ENCODE data around the gene ANKS6. TPM values are rescaled to one million over a fixed set of nuclear protein-coding genes. Genes with fewer than 3 reads are reported as not detected.

Gene ANKS6
- total RNA-seq, 1 donor from 2014 or later: 11.1 TPM

DNA sequence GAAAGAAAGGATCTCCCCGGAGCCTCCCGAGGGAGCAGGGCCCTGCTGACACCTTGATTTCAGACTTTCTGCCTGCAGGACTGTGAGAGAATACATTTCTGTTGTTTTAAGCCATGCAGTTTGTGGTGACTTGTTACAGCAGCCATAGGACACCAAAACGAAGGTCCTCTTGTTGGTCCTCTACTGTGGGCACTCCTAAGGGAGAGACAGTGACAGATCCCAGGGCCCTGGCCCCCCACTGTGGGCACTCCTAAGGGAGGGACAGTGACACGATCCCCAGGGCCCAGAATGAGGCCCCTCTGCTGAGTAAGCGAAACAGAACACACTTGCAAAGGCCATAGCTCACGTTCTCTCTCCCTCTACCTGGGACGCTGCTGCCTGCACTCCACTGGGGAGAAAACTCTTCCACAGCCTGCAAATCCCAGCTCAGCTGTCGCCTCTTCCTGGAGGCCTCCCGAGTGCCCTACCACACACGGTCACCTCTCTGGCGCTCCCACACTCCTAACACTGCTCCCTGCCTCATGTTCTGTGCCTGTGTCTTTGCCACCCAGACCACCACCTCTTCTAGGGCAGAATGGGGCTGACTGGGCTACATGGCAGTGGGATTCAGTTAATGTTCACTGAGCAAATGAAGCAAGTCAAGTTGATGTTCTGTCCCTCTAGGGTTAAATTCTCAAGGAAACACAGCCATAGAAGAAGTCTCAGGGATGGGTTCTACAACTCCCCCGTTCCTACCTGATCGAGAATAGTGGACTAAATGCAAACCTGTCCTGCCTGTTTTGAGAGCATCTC lies 23.8 kb downstream of the ANKS6 start:
- no peak overlapping the region for H3K4me3 Mint-ChIP-seq
- no peaks in the 10 kb centered on the region for H3K27me3 Mint-ChIP-seq (ENCODE audit: insufficient read depth)
- no peak overlapping the region for H3K27ac Mint-ChIP-seq
- H3K9me3 Mint-ChIP-seq: no peaks in the 10 kb centered on the region
- no peaks in the 10 kb centered on the region for H3K4me1 Mint-ChIP-seq (ENCODE audit: low read depth)
- no peak for DNase-seq (ENCODE audit: low spot score)
- H3K36me3 Mint-ChIP-seq (ENCODE audit: low read depth): no peaks in the 10 kb centered on the region
- intact Hi-C loops (cut with micrococcal nuclease): loop anchor here (10.0 kb wide), 1 partner anchor 228 kb away; no protein-coding TSS in a partner anchor

DNA sequence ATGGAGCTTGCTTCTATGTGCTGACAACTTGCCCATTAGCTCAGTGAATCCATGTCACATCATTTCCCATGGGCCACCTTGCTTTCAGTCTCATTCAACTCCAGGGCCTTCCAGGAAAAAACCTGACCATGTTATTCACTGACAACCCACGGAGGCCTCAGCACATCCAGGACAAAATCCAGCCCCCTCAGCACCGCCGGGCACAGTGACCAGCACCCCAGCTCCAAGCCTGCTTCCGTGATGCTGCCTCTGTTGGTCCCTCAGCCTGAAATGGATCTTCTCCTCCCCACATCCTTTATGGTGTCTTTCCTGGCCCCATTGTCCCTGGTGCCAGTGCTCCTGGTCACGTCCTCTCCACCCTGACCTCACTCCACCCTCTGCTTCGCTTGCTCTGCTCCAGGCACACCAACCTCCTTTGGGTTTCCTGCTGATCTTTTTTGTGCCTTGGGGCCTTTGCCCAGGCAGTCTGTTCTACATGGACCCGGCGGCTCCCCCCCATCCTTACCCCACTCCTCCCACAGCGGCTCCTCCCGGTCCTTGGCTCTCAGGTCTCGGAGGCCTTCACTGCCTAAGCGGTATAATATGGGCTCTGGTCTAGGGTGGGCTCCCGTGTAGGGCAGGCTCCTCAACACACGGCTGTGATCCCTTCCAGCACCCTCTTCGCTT lies 25.0 kb downstream of the ANKS6 start:
- no peak overlapping the region for H3K27ac Mint-ChIP-seq

DNA sequence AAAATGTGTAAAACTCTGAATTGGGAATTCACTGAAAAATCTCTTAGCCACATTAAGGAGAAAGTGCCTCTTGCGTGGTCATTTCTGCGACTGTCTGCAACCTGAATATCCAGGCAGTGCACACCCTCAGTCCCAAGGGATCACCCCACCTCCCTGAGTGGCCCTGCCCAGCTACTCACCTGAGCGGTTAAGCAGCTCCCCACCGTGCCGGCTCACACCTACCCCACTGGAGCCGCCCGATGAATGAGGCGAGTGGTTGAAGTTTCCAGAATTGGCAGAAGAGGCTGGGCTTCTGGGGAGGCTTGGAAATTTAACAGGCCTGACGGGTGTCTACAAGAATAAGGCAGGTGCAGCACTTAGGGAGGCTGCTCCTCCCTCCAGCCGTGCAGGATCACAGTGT lies 25.6 kb downstream of the ANKS6 start:
- no peaks in the 10 kb centered on the region for H3K36me3 Mint-ChIP-seq (ENCODE audit: low read depth)
- H3K27ac Mint-ChIP-seq: no peak overlapping the region
- no peaks in the 10 kb centered on the region for H3K9me3 Mint-ChIP-seq
- no peak for DNase-seq (ENCODE audit: low spot score)
- H3K4me3 Mint-ChIP-seq: no peak overlapping the region
- H3K27me3 Mint-ChIP-seq (ENCODE audit: insufficient read depth): no peaks in the 10 kb centered on the region
- H3K4me1 Mint-ChIP-seq (ENCODE audit: low read depth): no peaks in the 10 kb centered on the region
- intact Hi-C loops (cut with micrococcal nuclease): loop anchor here (10.0 kb wide), 1 partner anchor 226 kb away; no protein-coding TSS in a partner anchor

More for the DNA sequence above, 25.0 kb downstream of the ANKS6 start:
- intact Hi-C loops (cut with micrococcal nuclease): loop anchor here (10.0 kb wide), 1 partner anchor 227 kb away; no protein-coding TSS in a partner anchor
- Mint-ChIP-seq H3K4me1 (ENCODE audit: low read depth) (no peaks in the 10 kb centered on the region), H3K4me3 (no peak overlapping the region), H3K9me3 (no peaks in the 10 kb centered on the region), H3K36me3 (ENCODE audit: low read depth) (no peaks in the 10 kb centered on the region), H3K27me3 (ENCODE audit: insufficient read depth) (no peaks in the 10 kb centered on the region)
- DNase-seq (ENCODE audit: low spot score): no peak

DNA sequence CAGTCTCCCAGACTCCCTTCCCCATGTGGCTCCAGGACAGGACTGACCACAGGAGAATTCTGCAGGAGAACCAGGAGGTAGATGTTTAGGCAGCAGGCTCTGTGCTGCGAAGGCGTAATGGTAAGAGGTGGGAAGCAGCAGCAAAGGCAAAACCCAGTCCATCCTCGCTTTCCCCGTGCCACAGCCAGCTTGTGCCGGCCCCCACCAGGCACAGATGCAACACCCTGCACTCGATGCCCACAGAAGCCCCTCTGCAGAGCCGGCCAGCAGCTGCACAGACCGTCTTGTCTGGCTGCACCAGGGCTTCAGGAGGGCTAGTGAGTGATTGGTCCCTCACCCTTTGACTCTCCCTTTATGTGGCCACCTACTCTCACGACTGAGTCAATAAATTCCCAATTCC lies 28.0 kb downstream of the ANKS6 start:
- Mint-ChIP-seq H3K4me3 (no peak overlapping the region), H3K36me3 (ENCODE audit: low read depth) (no peaks in the 10 kb centered on the region), H3K27me3 (ENCODE audit: insufficient read depth) (no peaks in the 10 kb centered on the region), H3K27ac (no peak overlapping the region), H3K9me3 (no peaks in the 10 kb centered on the region), H3K4me1 (ENCODE audit: low read depth) (no peaks in the 10 kb centered on the region)
- intact Hi-C loops (cut with micrococcal nuclease): no loop called here
- no peak for DNase-seq (ENCODE audit: low spot score)

DNA sequence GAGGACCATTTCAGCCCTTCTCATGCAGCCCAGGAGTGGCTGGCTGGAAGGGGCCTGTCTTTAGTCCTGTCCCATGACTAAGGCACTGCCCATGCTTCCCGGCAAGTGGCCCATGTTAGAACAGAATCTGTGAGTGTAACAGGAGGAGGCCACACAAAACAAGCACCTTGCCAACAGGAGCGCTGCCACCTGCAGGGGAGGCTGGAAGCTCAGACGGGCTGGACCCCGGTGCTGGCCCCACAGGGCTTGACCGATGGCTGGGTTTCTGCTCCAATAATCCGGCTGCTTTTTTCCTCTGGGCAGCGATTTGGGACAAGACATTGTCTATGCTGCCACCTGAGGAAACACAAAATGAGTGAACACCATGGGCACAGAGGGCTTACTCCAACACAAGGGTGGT lies 28.4 kb downstream of the ANKS6 start:
- H3K9me3 Mint-ChIP-seq: no peaks in the 10 kb centered on the region
- intact Hi-C loops (cut with micrococcal nuclease): no loop called here
- DNase-seq (ENCODE audit: low spot score): no peak
- H3K36me3 Mint-ChIP-seq (ENCODE audit: low read depth): no peaks in the 10 kb centered on the region
- no peak overlapping the region for H3K4me3 Mint-ChIP-seq
- no peak overlapping the region for H3K27ac Mint-ChIP-seq
- H3K27me3 Mint-ChIP-seq (ENCODE audit: insufficient read depth): no peaks in the 10 kb centered on the region
- no peaks in the 10 kb centered on the region for H3K4me1 Mint-ChIP-seq (ENCODE audit: low read depth)

DNA sequence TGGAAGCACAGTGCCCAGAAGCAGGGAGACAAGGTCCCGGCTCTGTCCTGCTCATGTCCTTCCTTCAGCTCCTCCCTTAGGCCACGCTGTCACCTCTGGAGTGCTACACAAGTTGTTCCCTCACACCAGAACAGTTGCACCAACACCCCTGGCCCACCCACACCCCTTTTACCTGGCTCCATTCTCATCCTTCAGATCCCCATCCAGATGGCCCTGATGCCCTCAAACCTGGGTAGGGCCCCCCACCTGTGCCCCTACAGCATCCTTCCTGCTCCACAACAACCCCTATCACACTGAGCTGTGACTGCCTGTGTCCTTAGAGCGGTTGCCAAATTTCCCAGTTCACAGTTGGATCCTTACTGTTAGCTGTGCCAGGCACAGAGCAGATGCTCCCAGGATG lies 29.2 kb downstream of the ANKS6 start:
- no peak overlapping the region for H3K27ac Mint-ChIP-seq
- no peaks in the 10 kb centered on the region for H3K36me3 Mint-ChIP-seq (ENCODE audit: low read depth)
- no peaks in the 10 kb centered on the region for H3K4me1 Mint-ChIP-seq (ENCODE audit: low read depth)
- no peaks in the 10 kb centered on the region for H3K9me3 Mint-ChIP-seq
- intact Hi-C loops (cut with micrococcal nuclease): no loop called here
- DNase-seq (ENCODE audit: low spot score): no peak
- no peaks in the 10 kb centered on the region for H3K27me3 Mint-ChIP-seq (ENCODE audit: insufficient read depth)
- H3K4me3 Mint-ChIP-seq: no peak overlapping the region

DNA sequence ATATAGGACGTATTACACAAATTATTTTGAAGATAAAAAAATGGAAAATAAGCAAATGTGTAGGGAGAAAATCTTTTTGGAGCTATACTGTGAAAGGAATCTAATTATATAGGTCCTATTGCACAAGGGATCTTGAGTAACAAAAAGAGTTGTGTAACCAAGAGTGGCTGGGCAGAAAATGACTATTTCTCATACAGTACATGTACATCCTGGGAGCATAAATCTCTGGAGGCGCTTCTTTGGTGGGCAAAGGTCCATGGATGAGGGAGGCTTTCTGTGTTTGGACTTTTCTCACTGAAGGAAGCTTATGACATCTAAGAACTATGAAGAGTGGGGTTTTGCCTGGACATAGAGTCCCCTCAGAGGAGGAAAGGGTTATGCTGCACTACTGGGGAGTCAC lies 29.8 kb downstream of the ANKS6 start:
- no peaks in the 10 kb centered on the region for H3K36me3 Mint-ChIP-seq (ENCODE audit: low read depth)

DNA sequence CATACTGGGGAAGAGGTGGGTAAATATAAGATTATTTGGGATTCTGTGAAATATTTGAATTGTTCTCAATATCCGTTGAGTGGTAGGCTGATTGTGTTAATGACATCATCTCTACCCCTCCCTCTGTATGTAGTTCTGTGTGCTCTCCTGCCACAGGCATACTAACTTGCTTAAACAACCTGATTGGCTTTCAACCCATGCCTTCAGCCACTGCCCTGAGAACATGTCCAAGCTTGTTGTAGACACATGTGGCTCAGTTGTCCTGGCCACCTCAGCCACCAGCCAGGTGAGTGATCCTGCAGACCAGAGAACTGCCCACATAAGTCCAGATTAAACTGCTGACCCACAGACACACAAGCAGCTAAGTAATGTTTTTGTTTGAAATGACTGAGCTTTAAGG lies 31.1 kb downstream of the ANKS6 start:
- intact Hi-C loops (cut with micrococcal nuclease): no loop called here
- no peaks in the 10 kb centered on the region for H3K4me1 Mint-ChIP-seq (ENCODE audit: low read depth)
- DNase-seq (ENCODE audit: low spot score): no peak

More for the DNA sequence above, 29.8 kb downstream of the ANKS6 start:
- H3K4me3 Mint-ChIP-seq: no peak overlapping the region
- intact Hi-C loops (cut with micrococcal nuclease): no loop called here
- H3K4me1 Mint-ChIP-seq (ENCODE audit: low read depth): no peaks in the 10 kb centered on the region
- no peaks in the 10 kb centered on the region for H3K27me3 Mint-ChIP-seq (ENCODE audit: insufficient read depth)
- H3K9me3 Mint-ChIP-seq: no peaks in the 10 kb centered on the region
- DNase-seq (ENCODE audit: low spot score): no peak
- H3K27ac Mint-ChIP-seq: no peak overlapping the region

DNA sequence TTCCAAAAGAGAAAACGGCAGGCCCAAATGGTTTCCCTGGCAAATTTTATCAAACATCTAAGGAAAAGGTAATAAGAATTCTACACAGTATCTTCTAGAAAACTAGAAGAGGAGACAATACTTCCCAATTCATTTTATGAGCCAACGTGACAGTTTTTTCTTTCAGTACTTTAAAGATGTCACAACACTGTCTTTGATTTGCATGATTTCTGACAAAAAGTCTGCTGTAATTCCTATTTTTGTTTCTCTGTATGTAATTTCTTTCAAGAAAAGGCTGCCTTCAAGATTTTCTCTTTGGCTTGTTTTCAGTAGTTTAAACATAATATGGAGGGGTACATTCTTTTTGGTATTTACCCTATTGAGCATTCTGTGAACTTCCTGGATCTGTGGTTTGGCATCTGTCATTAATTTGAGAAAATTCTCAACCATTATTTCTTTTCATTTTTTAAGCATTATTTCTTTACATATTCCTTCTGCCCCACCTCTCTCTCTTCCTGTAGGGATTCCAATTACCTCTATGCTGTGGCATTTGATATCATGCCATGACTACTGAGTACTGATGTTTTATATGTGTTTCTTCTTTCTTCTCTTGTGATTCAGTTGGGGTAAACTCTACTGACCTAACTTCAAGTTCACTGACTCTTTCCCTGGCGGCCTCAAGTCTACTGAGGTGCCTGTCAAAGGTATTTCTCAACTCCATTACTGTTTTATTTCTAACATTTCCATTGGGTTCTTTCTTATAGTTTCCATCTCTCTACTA lies 32.2 kb downstream of the ANKS6 start:
- DNase-seq (ENCODE audit: low spot score): no peak
- H3K36me3 Mint-ChIP-seq (ENCODE audit: low read depth): no peaks in the 10 kb centered on the region
- no peaks in the 10 kb centered on the region for H3K4me1 Mint-ChIP-seq (ENCODE audit: low read depth)
- no peaks in the 10 kb centered on the region for H3K27me3 Mint-ChIP-seq (ENCODE audit: insufficient read depth)
- H3K4me3 Mint-ChIP-seq: no peak overlapping the region
- H3K9me3 Mint-ChIP-seq: peaks cover 1% of the 10 kb centered on the region
- no peak overlapping the region for H3K27ac Mint-ChIP-seq
- intact Hi-C loops (cut with micrococcal nuclease): no loop called here

More for the DNA sequence above, 31.1 kb downstream of the ANKS6 start:
- no peaks in the 10 kb centered on the region for H3K9me3 Mint-ChIP-seq
- H3K27ac Mint-ChIP-seq: no peak overlapping the region
- H3K36me3 Mint-ChIP-seq (ENCODE audit: low read depth): no peaks in the 10 kb centered on the region
- H3K4me3 Mint-ChIP-seq: no peak overlapping the region
- no peaks in the 10 kb centered on the region for H3K27me3 Mint-ChIP-seq (ENCODE audit: insufficient read depth)

DNA sequence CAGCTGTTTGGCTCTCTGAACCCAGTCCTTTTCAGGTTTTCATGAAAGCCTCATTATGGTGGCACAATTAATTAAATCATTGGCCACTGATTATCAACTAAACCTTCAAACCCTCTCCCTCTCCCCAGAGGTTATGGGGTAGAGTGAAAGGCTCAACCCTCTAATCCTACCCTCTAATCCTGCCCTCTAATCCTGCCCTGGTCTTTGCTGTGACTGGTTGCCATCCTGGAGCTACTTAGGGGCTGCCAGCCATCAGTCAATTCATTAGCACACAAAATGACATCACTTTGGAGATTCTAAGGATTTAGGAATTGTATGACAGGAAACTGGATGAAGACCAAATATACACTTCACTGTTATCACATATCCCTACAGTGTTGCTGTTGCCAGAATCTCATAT lies 36.1 kb downstream of the ANKS6 start:
- H3K27me3 Mint-ChIP-seq (ENCODE audit: insufficient read depth): no peaks in the 10 kb centered on the region
- H3K36me3 Mint-ChIP-seq (ENCODE audit: low read depth): peaks cover 2% of the 10 kb centered on the region
- H3K27ac Mint-ChIP-seq: no peak overlapping the region
- intact Hi-C loops (cut with micrococcal nuclease): no loop called here
- DNase-seq (ENCODE audit: low spot score): no peak
- H3K4me3 Mint-ChIP-seq: no peak overlapping the region
- H3K4me1 Mint-ChIP-seq (ENCODE audit: low read depth): no peaks in the 10 kb centered on the region
- peaks cover 13% of the 10 kb centered on the region for H3K9me3 Mint-ChIP-seq

DNA sequence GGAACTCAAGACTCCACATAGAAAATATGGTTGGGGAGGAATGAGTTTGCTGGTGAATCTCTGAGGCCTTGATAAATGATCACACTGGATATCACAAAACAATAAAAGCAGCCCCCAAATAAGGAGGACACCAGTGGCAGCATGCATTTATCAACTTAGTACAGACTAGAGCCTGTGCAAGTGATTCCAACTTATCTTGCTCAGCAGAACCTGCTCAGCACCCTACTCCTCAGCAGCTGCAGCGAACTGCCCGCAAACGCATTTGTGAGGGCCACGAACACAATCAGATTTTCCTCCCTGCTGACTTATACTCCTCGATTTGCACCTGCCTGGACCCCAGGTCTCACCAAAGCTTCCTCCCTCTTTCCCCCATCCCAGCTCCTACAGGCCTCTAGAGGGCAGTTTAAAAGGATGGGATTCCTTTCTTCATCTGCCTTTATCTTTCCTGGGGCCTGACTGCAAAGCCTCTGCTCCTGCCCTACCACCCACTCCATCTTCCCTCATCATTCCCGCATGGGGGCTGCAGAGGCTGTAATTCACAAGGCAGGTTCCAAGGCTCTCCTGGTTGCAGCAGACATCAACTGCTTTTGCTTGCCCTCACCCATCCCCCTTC lies 41.2 kb downstream of the ANKS6 start:
- H3K4me1 Mint-ChIP-seq (ENCODE audit: low read depth): no peaks in the 10 kb centered on the region
- peaks cover 13% of the 10 kb centered on the region for H3K9me3 Mint-ChIP-seq
- peaks cover 2% of the 10 kb centered on the region for H3K36me3 Mint-ChIP-seq (ENCODE audit: low read depth)
- H3K4me3 Mint-ChIP-seq: no peak overlapping the region
- intact Hi-C loops (cut with micrococcal nuclease): no loop called here
- DNase-seq (ENCODE audit: low spot score): no peak
- H3K27ac Mint-ChIP-seq: no peak overlapping the region
- no peaks in the 10 kb centered on the region for H3K27me3 Mint-ChIP-seq (ENCODE audit: insufficient read depth)

DNA sequence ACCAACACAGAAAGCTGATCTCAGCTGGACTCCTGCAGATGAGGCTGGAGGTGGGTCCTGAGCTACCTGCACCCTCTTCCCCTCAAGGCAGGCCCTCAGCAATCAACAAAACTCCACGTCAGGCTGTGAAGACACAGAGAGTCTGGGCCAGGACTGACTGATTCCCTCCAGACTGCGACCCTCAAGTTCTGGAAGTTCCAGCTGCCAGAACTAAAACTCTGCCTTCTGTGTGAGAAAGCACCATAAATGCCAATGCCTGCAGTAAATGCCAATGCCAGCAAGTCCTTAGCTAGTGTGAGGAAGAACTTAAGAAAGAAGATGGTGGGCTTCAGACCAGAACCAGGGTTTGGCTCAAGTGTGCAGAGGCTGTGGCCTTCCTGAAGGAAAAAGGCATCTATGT lies 45.1 kb downstream of the ANKS6 start:
- H3K4me1 Mint-ChIP-seq (ENCODE audit: low read depth): no peaks in the 10 kb centered on the region
- no peak overlapping the region for H3K4me3 Mint-ChIP-seq
- intact Hi-C loops (cut with micrococcal nuclease): no loop called here
- DNase-seq (ENCODE audit: low spot score): no peak
- H3K27ac Mint-ChIP-seq: no peak overlapping the region
- no peaks in the 10 kb centered on the region for H3K36me3 Mint-ChIP-seq (ENCODE audit: low read depth)
- H3K27me3 Mint-ChIP-seq (ENCODE audit: insufficient read depth): no peaks in the 10 kb centered on the region
- H3K9me3 Mint-ChIP-seq: no peaks in the 10 kb centered on the region
